ENCODE results near the gene PLIN5.

PLIN5 gene

GRCh38 chr19:4503132-4503824, 31.7 kb downstream of the PLIN5 start:
- DNase-seq: no peak

DNA sequence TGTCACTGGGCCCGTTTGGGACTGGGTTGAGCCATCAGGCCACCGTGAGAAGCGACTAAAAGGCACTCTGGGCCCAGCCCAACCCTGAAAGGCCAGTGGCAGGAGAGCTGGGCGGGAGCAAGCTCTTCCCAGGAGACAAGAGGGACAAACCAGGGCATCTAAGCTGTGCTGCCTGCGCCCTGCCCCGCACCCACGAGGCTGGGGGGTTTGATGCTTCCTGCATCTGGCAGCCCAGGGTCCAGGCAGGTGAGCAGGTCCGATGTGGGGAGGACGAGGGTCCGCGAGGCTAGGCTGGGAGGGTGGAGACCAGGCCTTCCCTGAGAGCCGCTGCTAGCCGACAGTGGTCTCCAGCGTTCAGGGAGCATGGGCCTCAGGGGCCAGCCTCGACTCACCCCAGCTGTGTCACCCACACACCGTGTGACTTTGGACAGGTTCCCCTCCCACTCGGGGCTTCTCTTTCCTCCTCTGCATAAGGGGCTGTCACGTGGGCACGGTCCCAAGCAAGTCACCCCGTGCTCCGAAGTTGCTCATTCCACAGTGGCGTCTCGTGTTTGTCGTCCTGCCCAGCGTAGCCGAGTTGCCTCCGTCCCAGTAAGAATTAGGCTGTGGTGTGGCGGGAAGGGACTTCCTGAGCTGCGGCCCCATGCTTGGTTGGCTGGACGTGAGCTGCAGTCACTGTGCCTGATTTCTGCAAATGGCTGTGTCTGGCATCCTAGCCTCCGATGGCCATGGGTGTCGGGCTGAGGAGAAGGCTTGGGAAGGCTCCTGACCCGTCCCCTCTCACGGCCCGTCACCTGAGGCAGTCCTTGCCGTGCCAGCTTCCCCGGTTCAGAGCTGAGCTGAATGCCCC, 32.5 kb downstream of the PLIN5 start:
- DNase-seq: no peak

- DNase-seq: no peak
These were observed 33.3 kb downstream of the PLIN5 start for GRCh38 chr19:4501691-4502090.

DNA sequence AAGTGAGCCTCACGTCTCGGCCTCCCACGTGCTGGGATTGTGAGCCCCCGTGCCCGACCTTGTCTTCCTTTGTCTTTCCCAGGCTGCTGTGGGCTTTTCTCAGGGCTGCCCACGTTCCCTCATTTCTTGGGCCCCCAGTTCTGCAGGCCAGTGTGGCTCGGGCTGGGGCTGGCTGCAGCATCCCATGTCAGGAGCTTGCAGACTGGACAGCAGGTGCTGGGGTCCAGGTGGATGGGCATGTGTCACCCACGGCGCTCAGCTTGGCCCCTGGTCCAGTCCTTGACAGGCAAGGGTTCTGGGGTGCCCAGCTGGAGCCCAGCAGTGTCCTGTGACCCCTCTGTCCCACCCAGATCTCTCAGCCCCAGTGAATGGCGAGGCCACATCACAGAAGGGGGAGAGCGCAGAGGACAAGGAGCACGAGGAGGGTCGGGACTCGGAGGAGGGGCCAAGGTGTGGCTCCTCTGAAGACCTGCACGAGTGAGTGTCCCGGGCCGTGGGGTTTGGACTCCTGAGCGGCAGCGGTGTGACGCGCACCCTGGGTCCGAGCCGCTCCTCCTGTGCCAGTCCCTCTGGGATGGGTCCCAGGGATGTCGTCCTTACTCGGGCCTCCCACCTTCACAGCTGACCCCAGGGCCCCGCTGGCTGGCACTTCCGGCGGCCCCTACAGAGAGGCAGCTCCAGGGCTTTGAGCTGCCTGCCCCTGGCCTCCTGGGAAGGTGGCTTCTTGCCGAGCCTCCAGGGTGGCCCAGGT, 34.0 kb downstream of the PLIN5 start:
- DNase-seq: no peak

DNA sequence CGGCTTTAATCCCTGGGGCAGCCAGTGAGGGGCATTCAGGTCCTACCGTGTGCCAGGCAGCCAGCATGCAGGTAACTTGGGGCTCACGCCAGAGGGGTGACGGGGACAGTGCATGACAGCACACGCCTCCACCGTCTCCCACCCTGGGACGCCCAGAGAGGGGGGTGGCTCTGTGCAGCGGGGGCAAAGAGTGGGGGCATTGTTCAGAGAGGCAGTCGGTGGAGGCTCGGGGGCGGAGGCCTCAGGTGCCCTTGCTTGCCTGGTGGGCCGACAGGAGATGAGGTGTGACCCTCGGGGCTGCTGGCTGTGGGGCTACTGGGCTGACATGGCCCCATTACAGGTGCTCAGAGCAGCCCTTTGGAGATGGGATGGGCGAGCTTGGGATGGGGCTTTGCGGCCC, 35.2 kb downstream of the PLIN5 start:
- DNase-seq: no peak

DNA sequence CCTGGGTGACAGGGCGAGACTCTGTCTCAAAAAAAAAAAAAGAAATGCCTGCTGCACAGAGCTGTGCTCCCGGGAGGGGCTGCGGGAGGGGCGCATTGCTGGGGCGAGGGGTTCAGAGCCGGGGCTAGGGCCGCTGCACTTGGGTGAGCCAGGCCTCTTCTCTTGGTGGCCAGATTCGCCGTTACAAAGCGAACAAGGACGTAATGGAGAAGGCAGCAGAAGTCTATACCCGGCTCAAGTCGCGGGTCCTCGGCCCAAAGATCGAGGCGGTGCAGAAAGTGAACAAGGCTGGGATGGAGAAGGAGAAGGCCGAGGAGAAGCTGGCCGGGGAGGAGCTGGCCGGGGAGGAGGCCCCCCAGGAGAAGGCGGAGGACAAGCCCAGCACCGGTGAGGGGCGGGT, 35.7 kb downstream of the PLIN5 start:
- no peak for DNase-seq

DNA sequence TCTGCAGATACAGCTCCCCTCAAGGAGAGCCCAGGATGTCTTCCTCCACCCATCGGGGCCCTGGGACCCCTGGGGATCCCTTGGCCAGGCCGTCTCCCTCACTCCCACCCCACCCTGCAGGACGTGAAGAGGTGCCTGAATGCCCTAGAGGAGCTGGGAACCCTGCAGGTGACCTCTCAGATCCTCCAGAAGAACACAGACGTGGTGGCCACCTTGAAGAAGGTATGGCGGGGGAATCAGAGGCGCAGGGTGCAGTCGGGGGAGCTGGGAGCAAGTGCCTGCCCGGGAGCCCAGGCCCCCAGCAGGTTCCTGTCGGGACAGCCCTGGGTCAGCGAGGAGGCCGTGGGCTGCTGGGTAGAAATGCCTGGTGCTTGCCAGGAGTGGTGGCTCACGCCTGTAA, 36.3 kb downstream of the PLIN5 start:
- DNase-seq: no peak

DNA sequence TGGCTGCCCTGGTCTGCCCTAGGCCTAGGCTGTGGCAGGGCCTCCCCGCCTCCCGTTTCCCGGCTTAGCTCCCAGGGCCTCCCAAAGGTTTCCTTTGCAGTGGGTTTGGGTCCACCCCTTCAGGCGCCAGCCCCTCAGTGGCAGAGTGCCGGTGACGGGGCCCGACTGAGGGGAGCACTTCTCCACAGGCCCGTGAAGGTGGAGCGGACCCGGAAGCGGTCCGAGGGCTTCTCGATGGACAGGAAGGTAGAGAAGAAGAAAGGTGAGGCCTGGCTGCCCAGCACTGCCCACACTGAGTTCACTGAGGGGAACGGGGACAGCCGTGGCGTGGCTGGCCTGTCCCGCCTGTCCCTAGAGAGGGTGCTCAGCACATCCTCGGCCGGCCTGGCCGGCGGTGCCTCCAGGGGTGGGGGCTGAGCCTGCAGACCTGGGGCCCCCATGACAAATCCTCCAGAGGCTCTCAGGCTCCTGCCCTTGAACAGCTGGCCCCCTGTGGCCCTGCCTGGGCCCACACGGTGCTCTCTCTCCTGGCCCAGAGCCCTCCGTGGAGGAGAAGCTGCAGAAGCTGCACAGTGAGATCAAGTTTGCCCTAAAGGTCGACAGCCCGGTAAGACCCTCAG, 37.1 kb downstream of the PLIN5 start:
- DNase-seq: no peak

GRCh38 chr19:4496304-4496703, 38.7 kb downstream of the PLIN5 start:
- no peak for DNase-seq

DNA sequence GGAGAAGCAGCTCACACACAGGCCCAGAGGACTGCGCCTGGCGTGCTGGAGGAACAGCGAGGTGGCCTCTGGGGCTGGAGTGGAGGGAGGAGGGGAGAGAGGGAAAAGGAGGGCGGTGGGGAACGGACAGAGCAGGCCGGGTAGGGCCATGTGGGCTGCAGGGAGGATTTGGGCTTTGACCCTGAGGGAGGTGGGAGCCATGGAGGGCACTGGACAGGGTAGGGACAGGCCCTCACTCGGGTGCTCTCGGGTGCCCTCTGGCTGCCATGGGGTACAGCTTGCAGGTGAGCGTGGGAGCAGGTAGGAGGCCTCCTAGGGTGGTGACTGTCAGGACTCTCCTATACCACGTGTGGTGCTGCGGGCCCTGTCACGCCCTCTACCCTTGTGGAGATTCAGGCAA, 39.6 kb downstream of the PLIN5 start:
- DNase-seq: no peak

DNA sequence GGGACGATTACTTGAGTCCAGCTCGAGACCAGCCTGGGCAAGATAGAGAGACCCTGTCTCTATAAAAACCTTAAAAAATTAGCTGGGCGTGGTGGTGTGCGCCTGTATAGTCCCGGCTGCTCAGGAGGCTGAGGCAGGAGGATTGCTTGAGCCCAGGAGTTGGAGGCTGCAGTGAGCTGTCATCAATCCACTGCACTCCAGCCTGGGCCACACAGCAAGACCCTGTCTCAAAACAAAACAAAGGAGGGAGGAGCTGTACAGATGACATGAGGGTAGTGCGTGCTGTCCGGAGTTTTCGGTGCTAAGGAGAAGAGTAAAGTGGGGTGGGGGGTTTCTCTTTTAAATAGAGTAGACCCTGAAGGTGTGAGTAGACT, 40.3 kb downstream of the PLIN5 start:
- DNase-seq: no peak

GRCh38 chr19:4493929-4494690, 40.9 kb downstream of the PLIN5 start:
- DNase-seq: no peak

GRCh38 chr19:4493104-4493928, 41.7 kb downstream of the PLIN5 start:
- DNase-seq: no peak

GRCh38 chr19:4492337-4493103, 42.5 kb downstream of the PLIN5 start:
- DNase-seq: no peak

DNA sequence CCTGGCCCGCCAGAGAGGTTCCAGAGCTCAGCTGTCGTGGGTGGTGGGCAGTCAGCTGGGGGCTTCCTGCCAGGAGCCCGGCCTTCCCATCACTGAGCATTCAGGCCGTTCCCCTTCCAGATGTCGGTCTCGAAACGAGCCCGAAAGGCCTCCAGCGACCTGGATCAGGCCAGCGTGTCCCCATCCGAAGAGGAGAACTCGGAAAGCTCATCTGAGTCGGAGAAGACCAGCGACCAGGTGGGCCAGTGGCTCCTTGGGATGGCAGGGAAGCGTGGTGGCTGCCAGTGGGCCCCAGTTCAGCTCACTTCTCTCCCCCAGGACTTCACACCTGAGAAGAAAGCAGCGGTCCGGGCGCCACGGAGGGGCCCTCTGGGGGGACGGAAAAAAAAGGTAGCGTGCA, 43.6 kb downstream of the PLIN5 start:
- DNase-seq: no peak

DNA sequence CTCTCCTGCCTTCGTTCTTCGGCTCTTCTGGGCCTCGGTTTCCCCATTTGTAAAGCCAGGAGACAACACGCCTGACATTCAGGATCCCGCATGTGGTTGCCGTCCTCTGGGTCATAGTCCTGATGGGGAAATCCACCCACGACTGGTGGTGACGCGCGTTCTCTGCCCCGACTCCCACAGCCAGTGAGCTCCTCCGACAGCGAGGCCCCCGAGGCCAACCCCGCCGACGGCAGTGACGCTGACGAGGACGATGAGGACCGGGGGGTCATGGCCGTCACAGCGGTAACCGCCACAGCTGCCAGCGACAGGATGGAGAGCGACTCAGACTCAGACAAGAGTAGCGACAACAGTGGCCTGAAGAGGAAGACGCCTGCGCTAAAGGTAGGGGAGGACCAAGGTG, 46.5 kb downstream of the PLIN5 start:
- DNase-seq: no peak

- DNase-seq: no peak
These were observed 47.5 kb downstream of the PLIN5 start for GRCh38 chr19:4487572-4487971.

GRCh38 chr19:4483385-4483784, 51.6 kb downstream of the PLIN5 start:
- DNase-seq: no peak

GRCh38 chr19:4482721-4483364, 52.2 kb downstream of the PLIN5 start:
- no peak for DNase-seq
